K562 (cell line): ENCODE results near the gene PHF21A. TPM values are rescaled to one million over a fixed set of nuclear protein-coding genes. Genes with fewer than 3 reads are reported as not detected.
A peak's percentile ranks its signal among the peaks of the same experiment; 100 is the strongest.

Experiments used
- ARID1B ChIP-seq: fragments of 450-650 bp; IDR thresholded peaks from 2 replicates; pipeline ENCODE4 v1.6.1; 2016; ENCODE audit warnings: antibody characterized with exemption, mild to moderate bottlenecking, inconsistent platforms
- CBX8 ChIP-seq: fragments of 200-600 bp; sonication (generic); IDR thresholded peaks from 2 replicates; pipeline ENCODE4 v1.6.1; 2012; ENCODE audit warnings: borderline replicate concordance, mixed run types, low read depth, mild to moderate bottlenecking, moderate library complexity, mixed read lengths, low read length, control low read depth, inconsistent platforms; ENCODE audit not compliant: poor library complexity, severe bottlenecking; ENCODE audit errors: extremely low read depth
- CREB3L1 ChIP-seq: fragments of 450-650 bp; IDR thresholded peaks from 2 replicates; pipeline ENCODE4 v1.6.1; 2014; ENCODE audit warnings: low read depth, mild to moderate bottlenecking, moderate library complexity, borderline replicate concordance
- ELF4 ChIP-seq: fragments of 450-650 bp; formaldehyde crosslinking; IDR thresholded peaks from 2 replicates; pipeline ENCODE4 v1.4.0; 2022; ENCODE audit warnings: missing genetic modification characterization
- EP300 ChIP-seq: IDR thresholded peaks from 2 replicates; pipeline ENCODE4 v1.6.1; 2012; ENCODE audit warnings: low read length, improper control_type of control experiment
- ETS1 ChIP-seq: conservative IDR thresholded peaks from 2 replicates; pipeline ENCODE4 v1.6.1; 2011; ENCODE audit warnings: low read depth, mild to moderate bottlenecking, low read length; ENCODE audit not compliant: control insufficient read depth
- FOSL1 ChIP-seq: fragments of 200-800 bp; sonication (Bioruptor generic); conservative IDR thresholded peaks from 2 replicates; pipeline ENCODE4 v1.6.1; 2016; ENCODE audit warnings: missing genetic modification characterization, missing compliant biosample characterization
- HMBOX1 ChIP-seq: sonication (generic); IDR thresholded peaks from 2 replicates; pipeline ENCODE4 v1.6.1; 2016
- HOXB6 ChIP-seq: fragments of 250-450 bp; sonication (Bioruptor Pico); IDR thresholded peaks from 2 replicates; pipeline ENCODE4 v1.5.1; 2022; ENCODE audit warnings: mild to moderate bottlenecking, borderline replicate concordance
- KDM5B ChIP-seq: fragments of 200-600 bp; sonication (generic); IDR thresholded peaks from 2 replicates; pipeline ENCODE4 v1.6.1; 2012; ENCODE audit warnings: low read depth, mild to moderate bottlenecking, moderate library complexity, low read length, control low read depth, inconsistent platforms; ENCODE audit not compliant: insufficient replicate concordance
- MEF2D ChIP-seq: conservative IDR thresholded peaks from 2 replicates; pipeline ENCODE4 v1.6.1; 2016; ENCODE audit warnings: low read depth, missing genetic modification characterization, missing compliant biosample characterization
- ZNF133 ChIP-seq: fragments of 250-450 bp; sonication (Bioruptor Pico); IDR thresholded peaks from 2 replicates; pipeline ENCODE4 v1.4.0; 2020; ENCODE audit warnings: mild to moderate bottlenecking
- ZNF79 ChIP-seq: fragments of 250-450 bp; sonication (Bioruptor Pico); IDR thresholded peaks from 2 replicates; pipeline ENCODE4 v1.4.0; 2020; ENCODE audit warnings: low read depth, mild to moderate bottlenecking, moderate library complexity
- polyA plus RNA-seq, 8 experiments: library from polyadenylated mRNA; depleted of rRNA in 4 of 8; stranded (reverse) in 5 of 8; unstranded in 3 of 8; fragments of >200 nt; fragmentation: Nextera tagmentation in 2 of 8; fragmentation: Illumina TruSeq in 1 of 8; extraction: Ambion mirVana in 2 of 8; extraction: Trizol in 1 of 8; gene quantifications; 2 replicates each; pipeline versions ENCODE4 v1.2.1 to v1.2.3, GENCODE V29; 2011 to 2014; ENCODE audit warnings: inconsistent platforms in 1 of 8, missing spikeins in 1 of 8
- total RNA-seq, 7 experiments: library from RNA; depleted of rRNA in 6 of 7; stranded (reverse); fragments of >200 nt in 6 of 7; fragmentation: Illumina TruSeq in 2 of 7; extraction: Trizol in 2 of 7; gene quantifications; 2 replicates each; pipeline versions ENCODE4 v1.2.1 to v1.2.3, GENCODE V29; 2011 to 2021; ENCODE audit warnings: low replicate concordance in 1 of 7

PHF21A gene
- total and polyA plus RNA-seq, 9 of the 15 experiments (the other 6 are each of a cell fraction or from before 2014, with no cell fraction given): 1.5 to 32.4 (median 10.7) TPM

GRCh38 chr11:46122945-46123715 is 1.9 kb upstream of the PHF21A start (continued):
- TF ChIP-seq ARID1B: 0 out of 2 replicates have a peak, but pooled peaks have one; percentile 41
- TF ChIP-seq MEF2D (tag): peak; percentile 64; the same call in 1 of the 2 replicates
- no peak for TF ChIP-seq KDM5B
- TF ChIP-seq FOSL1 (tag): peak; percentile 79
- TF ChIP-seq CBX8: no peak
- no peak for TF ChIP-seq ETS1
- TF ChIP-seq ELF4 (CRISPR knock-in tag): no peak
- TF ChIP-seq ZNF79 (CRISPR knock-in tag): no peak
- TF ChIP-seq ZNF133: no peak
- 0 out of 2 replicates have a peak, but pooled peaks have one; percentile 14 for TF ChIP-seq EP300
- no peak for TF ChIP-seq CREB3L1
- TF ChIP-seq HOXB6 (CRISPR knock-in tag): no peak
- peak; percentile 76 for TF ChIP-seq HMBOX1
- TF ChIP-seq, all 486 proteins: peak for 13
